ENCODE data around the gene ALPK3. TPM values are rescaled to one million over a fixed set of nuclear protein-coding genes. Genes with fewer than 3 reads are reported as not detected.

The ALPK3 gene
- total and polyA plus RNA-seq, 9 of the 15 experiments (the other 6 are each of a cell fraction or from before 2014, with no cell fraction given), result 0.04 to 1.0 (median 0.07) TPM; not detected in 2

DNA sequence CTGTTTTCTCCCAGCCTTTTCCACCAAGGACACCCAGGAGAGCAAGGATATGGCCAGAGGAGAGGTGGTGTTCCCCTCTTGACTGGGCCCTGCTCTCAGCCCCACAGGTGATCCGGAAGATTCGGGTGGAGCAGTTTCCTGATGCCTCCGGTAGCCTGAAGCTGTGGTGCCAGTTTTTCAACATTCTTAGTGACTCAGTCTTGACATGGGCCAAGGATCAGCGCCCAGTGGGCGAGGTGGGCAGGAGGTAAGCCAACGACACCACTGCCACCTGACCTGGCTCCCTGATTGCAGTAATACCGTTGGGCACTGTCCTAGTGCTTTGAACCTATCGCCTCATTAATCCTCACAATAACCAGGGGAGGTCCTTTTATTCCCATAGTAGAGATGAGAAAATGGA lies 42.0 kb downstream of the ALPK3 start:
- Histone ChIP-seq H3K9me3 (replicated peaks; ENCODE audit: control insufficient read depth, insufficient read depth, low read depth, low read length) (no peaks in the 10 kb centered on the region), H3K4me2 (ENCODE audit: insufficient read depth, low read length) (no peak overlapping the region), H3K79me2 (ENCODE audit: control insufficient read depth, insufficient read depth, low read length) (no peaks in the 10 kb centered on the region), H2AFZ (ENCODE audit: low read depth, low read length) (no peak overlapping the region), H3K27ac (ENCODE audit: extremely low read depth, low read depth, low read length) (no peak overlapping the region), H4K20me1 (replicated peaks; ENCODE audit: control insufficient read depth, insufficient read depth, low read length) (no peaks in the 10 kb centered on the region; the same call in 1 of the 2 replicates), H3K4me3 (no peak overlapping the region), H3K27me3 (ENCODE audit: control insufficient read depth in 2 of 2, insufficient read depth in 2 of 2, low read length in 2 of 2) (peaks cover 22 to 58% of the 10 kb centered on the region in 2 experiments; a peak in 4 of 5 replicates), H3K9me1 (ENCODE audit: control insufficient read depth, insufficient read depth, low read length) (no peaks in the 10 kb centered on the region), H3K4me1 (replicated peaks in 1 of 2; ENCODE audit: control insufficient read depth in 2 of 2, insufficient read depth in 2 of 2, low read length in 2 of 2) (peaks cover 0 to 9% of the 10 kb centered on the region in 2 experiments; a peak in 3 of 5 replicates), H3K36me3 (ENCODE audit: control insufficient read depth, insufficient read depth, low read length) (no peaks in the 10 kb centered on the region), H3K9ac (ENCODE audit: insufficient read depth in 1 of 2, low read depth in 2 of 2, low read length in 2 of 2) (no peak overlapping the region)
- POLR2A ChIA-PET, result no interaction called here
- WGBS (ENCODE audit: insufficient coverage, low coverage, missing lambda C conversion rate), result 3% methylated on average over 8 of the region's 8 CpGs
- ATAC-seq (no peak), FAIRE-seq (no peak), DNase-seq (ENCODE audit: extremely low read depth in 1 of 4, low spot score in 3 of 4) (no peak)
- no TSS peak for BruUV-seq (replicated peaks)
- in situ Hi-C loops (cut with MboI) (no loop called here), intact Hi-C loops (cut with micrococcal nuclease) (no loop called here)
- no peak for TF ChIP-seq ZNF316 (IDR thresholded peaks at IDR 0.05)
- CTCF ChIA-PET (ENCODE audit: low intra/inter-chr PET ratio), result no interaction called here

- ChIA-PET POLR2A (no interaction called here), CTCF (ENCODE audit: low intra/inter-chr PET ratio) (no interaction called here)
- FAIRE-seq (no peak), ATAC-seq (no peak), DNase-seq (ENCODE audit: extremely low read depth in 1 of 4, low spot score in 3 of 4) (no peak)
- H3K27ac ChIP-seq (ENCODE audit: extremely low read depth, low read depth, low read length), result no peak overlapping the region
- no peak overlapping the region for H3K9ac ChIP-seq (ENCODE audit: insufficient read depth in 1 of 2, low read depth in 2 of 2, low read length in 2 of 2)
- no peaks in the 10 kb centered on the region; the same call in 1 of the 2 replicates for H4K20me1 ChIP-seq (replicated peaks; ENCODE audit: control insufficient read depth, insufficient read depth, low read length)
- H3K36me3 ChIP-seq (ENCODE audit: control insufficient read depth, insufficient read depth, low read length), result no peaks in the 10 kb centered on the region
- WGBS (ENCODE audit: insufficient coverage, low coverage, missing lambda C conversion rate), result 15% methylated on average over 15 of the region's 15 CpGs
- H3K27me3 ChIP-seq (ENCODE audit: control insufficient read depth in 2 of 2, insufficient read depth in 2 of 2, low read length in 2 of 2), result peaks cover 22 to 58% of the 10 kb centered on the region in 2 experiments; a peak in 4 of 5 replicates
- H3K9me1 ChIP-seq (ENCODE audit: control insufficient read depth, insufficient read depth, low read length), result no peaks in the 10 kb centered on the region
- intact Hi-C loops (cut with micrococcal nuclease) (loop anchor here (5.0 kb wide), 1 partner anchor 68 kb away; no protein-coding TSS in a partner anchor), in situ Hi-C loops (cut with MboI) (no loop called here)
- no peaks in the 10 kb centered on the region for H3K79me2 ChIP-seq (ENCODE audit: control insufficient read depth, insufficient read depth, low read length)
- no peak overlapping the region for H3K4me3 ChIP-seq
- H3K4me1 ChIP-seq (replicated peaks in 1 of 2; ENCODE audit: control insufficient read depth in 2 of 2, insufficient read depth in 2 of 2, low read length in 2 of 2), result peaks cover 0 to 9% of the 10 kb centered on the region in 2 experiments; a peak in 3 of 5 replicates
- no peak overlapping the region for H2AFZ ChIP-seq (ENCODE audit: low read depth, low read length)
- BruUV-seq (replicated peaks), result no TSS peak
- H3K9me3 ChIP-seq (replicated peaks; ENCODE audit: control insufficient read depth, insufficient read depth, low read depth, low read length), result no peaks in the 10 kb centered on the region
- H3K4me2 ChIP-seq (ENCODE audit: insufficient read depth, low read length), result no peak overlapping the region
- TF ChIP-seq KLF10 (CRISPR knock-in tag; IDR thresholded peaks at IDR 0.05), result no peak
- no peak for TF ChIP-seq RBFOX2 (IDR thresholded peaks at IDR 0.05; ENCODE audit: low read depth, low read length)
- no peak for TF ChIP-seq BRF1 (IDR thresholded peaks at IDR 0.05; ENCODE audit: borderline replicate concordance, extremely low read depth, insufficient read length)
- TF ChIP-seq ZBTB26 (CRISPR knock-in tag; IDR thresholded peaks at IDR 0.05), result no peak
- TF ChIP-seq FIP1L1 (IDR thresholded peaks at IDR 0.05; ENCODE audit: low read depth, low read length, poor library complexity, severe bottlenecking), result no peak
- TF ChIP-seq ASH1L (IDR thresholded peaks at IDR 0.05; ENCODE audit: borderline replicate concordance, low read depth, partially characterized antibody), result no peak
Measured at GRCh38 chr15:84859651-84860050, 42.5 kb downstream of the ALPK3 start.

All from K562 (cell line).